Endothelial cell of umbilical vein (primary cell): ENCODE data around the gene CD200R1. TPM values are rescaled to one million over a fixed set of nuclear protein-coding genes. Genes with fewer than 3 reads are reported as not detected.
A peak's percentile ranks its signal among the peaks of the same experiment; 100 is the strongest.

ENCODE experiments used
- BruUV-seq: library from RNA; stranded (reverse); fragments of 400-500 nt; replicated peaks from 2 replicates; lab custom pipeline; 2021; lab: Mats Ljungman, UMichigan
- CTCF ChIA-PET: fragments of 300-600, 350-600 bp; sonication (Branson Sonifier 250); formaldehyde crosslinking; loops from one replicate; lab custom pipeline; 2021; ENCODE audit warnings: antibody characterized with exemption, inconsistent platforms; lab: Charles Lee
- POLR2A ChIA-PET: fragments of 300-600, 350-600 bp; sonication (Branson Sonifier 250); formaldehyde crosslinking; loops from one replicate; lab custom pipeline; 2021; ENCODE audit warnings: antibody characterized with exemption, inconsistent platforms; lab: Charles Lee
- DNase-seq: peaks from one replicate; pipeline ENCODE4 v3.0.0-alpha.2; 2011; ENCODE audit warnings: low read depth, low spot score
- FAIRE-seq: peaks from 2 replicates; lab custom pipeline; 2011; peaks lifted over from hg19 to GRCh38; lab: Jason Lieb, UNC
- H2AFZ ChIP-seq: 2 replicates; pipeline ENCODE4 v1.6.0; 2012; ENCODE audit warnings: low read depth, low read length, control low read depth, inconsistent platforms
- H3K27ac ChIP-seq: 2 replicates; pipeline ENCODE4 v1.5.1; 2011; ENCODE audit warnings: low read depth, mild to moderate bottlenecking, control low read depth, low read length, moderate library complexity; ENCODE audit not compliant: insufficient read depth
- H3K27me3 ChIP-seq, 2 experiments: 2 replicates each; pipeline versions ENCODE4 v1.6.0 to v1.6.1; 2011; ENCODE audit warnings: low read length in 2 of 2, mixed read lengths in 1 of 2; ENCODE audit not compliant: control insufficient read depth in 2 of 2, insufficient read depth in 2 of 2
- H3K36me3 ChIP-seq, 2 experiments: 2 replicates in 1 of 2; 3 replicates in 1 of 2; pipeline ENCODE4 v1.5.1; 2011; ENCODE audit warnings: low read length in 2 of 2, mild to moderate bottlenecking in 1 of 2, moderate library complexity in 1 of 2; ENCODE audit not compliant: control insufficient read depth in 2 of 2, insufficient read depth in 2 of 2; ENCODE audit errors: extremely low read depth in 1 of 2
- H3K4me1 ChIP-seq: 3 replicates; pipeline ENCODE4 v1.5.1; 2011; ENCODE audit warnings: mild to moderate bottlenecking, low read length; ENCODE audit not compliant: control insufficient read depth, insufficient read depth; ENCODE audit errors: extremely low read depth
- H3K4me2 ChIP-seq: 2 replicates; pipeline ENCODE4 v1.6.1; 2011; ENCODE audit warnings: low read length, control low read depth, mixed read lengths; ENCODE audit not compliant: insufficient read depth
- H3K4me3 ChIP-seq, 3 experiments: fragments of 200-600 bp in 1 of 3; sonication (generic), shearing (Covaris generic) in 1 of 3; replicated peaks in 1 of 3; 2 replicates each; pipeline ENCODE4 v1.5.1; 2011 to 2016; ENCODE audit warnings: control low read depth in 3 of 3, low read length in 3 of 3, mild to moderate bottlenecking in 2 of 3, inconsistent platforms in 1 of 3, low read depth in 1 of 3, moderate library complexity in 1 of 3; ENCODE audit not compliant: insufficient read depth in 1 of 3
- H3K79me2 ChIP-seq: 2 replicates; pipeline ENCODE4 v1.6.0; 2012; ENCODE audit warnings: low read length, inconsistent platforms; ENCODE audit not compliant: control insufficient read depth, insufficient read depth
- H3K9ac ChIP-seq: replicated peaks from 2 replicates; pipeline ENCODE3; 2011; ENCODE audit warnings: low read length, control low read depth; ENCODE audit not compliant: insufficient read depth; ENCODE audit errors: extremely low read depth
- H3K9me1 ChIP-seq: replicated peaks from 3 replicates; pipeline ENCODE4 v1.6.0; 2011; ENCODE audit warnings: mild to moderate bottlenecking, low read length; ENCODE audit not compliant: control insufficient read depth, insufficient read depth; ENCODE audit errors: extremely low read depth
- H3K9me3 ChIP-seq: replicated peaks from 2 replicates; pipeline ENCODE4 v1.5.1; 2012; ENCODE audit warnings: low read length, inconsistent platforms; ENCODE audit not compliant: control insufficient read depth, insufficient read depth
- H4K20me1 ChIP-seq: replicated peaks from 2 replicates; pipeline ENCODE3; 2011; ENCODE audit warnings: mild to moderate bottlenecking, low read length; ENCODE audit not compliant: control insufficient read depth, insufficient read depth; ENCODE audit errors: extremely low read depth
- CTCF ChIP-seq, 2 donors: IDR thresholded peaks; 1 replicate in 1 of 2; 2 replicates in 1 of 2; pipeline ENCODE4 v1.5.1; 2011; ENCODE audit warnings: low read length in 2 of 2, mild to moderate bottlenecking in 2 of 2, moderate library complexity in 2 of 2, control low read depth in 1 of 2, inconsistent platforms in 1 of 2, low read depth in 1 of 2; ENCODE audit not compliant: insufficient read depth in 1 of 2; ENCODE audit errors: extremely low read depth in 1 of 2
- EZH2 ChIP-seq: IDR thresholded peaks from 2 replicates; pipeline ENCODE4 v1.6.1; 2012; ENCODE audit warnings: borderline replicate concordance, low read depth, mild to moderate bottlenecking, moderate library complexity, low read length, inconsistent platforms; ENCODE audit not compliant: severe bottlenecking
- FOS ChIP-seq: IDR thresholded peaks from 2 replicates; pipeline ENCODE4 v1.6.1; 2011; ENCODE audit warnings: mild to moderate bottlenecking, low read length, moderate library complexity, borderline replicate concordance; ENCODE audit not compliant: insufficient read depth
- GATA2 ChIP-seq: IDR thresholded peaks from 2 replicates; pipeline ENCODE4 v1.7.0; 2011; ENCODE audit warnings: low read depth, mild to moderate bottlenecking, moderate library complexity, mixed read lengths, low read length; ENCODE audit not compliant: insufficient read length, insufficient read depth
- JUN ChIP-seq: IDR thresholded peaks from 2 replicates; pipeline ENCODE4 v1.6.1; 2011; ENCODE audit warnings: borderline replicate concordance, low read depth; ENCODE audit not compliant: insufficient read length, insufficient read depth
- MYC ChIP-seq: IDR thresholded peaks from one replicate; pipeline ENCODE4 v1.6.1; 2011; ENCODE audit warnings: mild to moderate bottlenecking, low read depth, low read length
- POLR2A ChIP-seq: IDR thresholded peaks from 2 replicates; pipeline ENCODE4 v1.6.1; 2012; ENCODE audit warnings: low read depth, mild to moderate bottlenecking, control low read depth, low read length
- POLR2AphosphoS5 ChIP-seq: IDR thresholded peaks from 2 replicates; pipeline ENCODE4 v1.6.1; 2012; ENCODE audit warnings: low read depth, mild to moderate bottlenecking, control low read depth, low read length, moderate library complexity; ENCODE audit not compliant: insufficient read depth
- dilution Hi-C: fragments of 300-500 bp; cut with MboI; formaldehyde crosslinking; loops from one replicate; pipeline ENCODE4 v1.15.0; 2019; ENCODE audit warnings: low sequenced_read_pairs; ENCODE audit not compliant: extremely low pct_ligation_motif_present
- intact Hi-C: fragments of 100-400 bp; cut with micrococcal nuclease; formaldehyde crosslinking; loops from one replicate; pipeline ENCODE4 v1.10.0; 2022
- polyA plus RNA-seq, 4 experiments: library from polyadenylated mRNA; depleted of rRNA in 3 of 4; stranded (reverse) in 3 of 4; unstranded in 1 of 4; fragments of >200 nt; gene quantifications; 2 replicates each; pipeline versions ENCODE4 v1.2.1 to v1.2.3, GENCODE V29; 2011 to 2012; ENCODE audit warnings: missing spikeins in 1 of 4
- total RNA-seq: library from RNA; stranded (reverse); gene quantifications from 2 replicates; pipeline ENCODE4 v1.2.3, GENCODE V29; 2021
- TF ChIP-seq, protein P1 (sequence below): IDR thresholded peaks from 2 replicates; pipeline ENCODE4 v1.6.1; 2011; ENCODE audit not compliant: insufficient read depth, insufficient read length

The CD200R1 gene
- total and polyA plus RNA-seq, 2 donors (not counting 3 experiments of a cell fraction or from before 2014, with no cell fraction given): not detected

DNA sequence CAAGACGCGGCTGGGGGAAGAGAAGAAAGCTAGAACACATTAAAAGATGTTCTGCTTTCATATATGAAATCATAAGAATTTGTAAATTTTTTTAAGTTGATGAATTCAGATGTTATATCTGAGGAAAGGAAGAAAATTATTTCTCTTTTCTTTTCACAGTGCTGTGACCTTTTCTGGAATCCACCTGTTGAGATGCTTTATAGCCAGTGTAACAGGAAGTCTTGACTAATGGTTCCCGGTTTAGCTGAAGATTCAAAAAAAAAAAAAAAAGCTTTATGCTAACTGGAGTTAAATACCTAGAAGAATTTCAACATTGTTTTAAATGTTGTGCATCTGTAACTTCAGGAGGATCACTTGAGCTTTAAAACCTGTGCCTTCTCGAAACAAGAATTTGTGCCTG is 25.8 kb upstream of the CD200R1 start:
- Histone ChIP-seq H3K27me3 (no peaks in the 10 kb centered on the region), H3K9ac (no peak overlapping the region), H3K27ac (no peak overlapping the region), H3K9me3 (no peaks in the 10 kb centered on the region), H4K20me1 (no peaks in the 10 kb centered on the region), H3K4me2 (no peak overlapping the region), H3K9me1 (no peaks in the 10 kb centered on the region), H3K79me2 (no peaks in the 10 kb centered on the region), H3K36me3 (peaks cover 13 to 22% of the 10 kb centered on the region in 2 experiments), H3K4me3 (no peak overlapping the region), H3K4me1 (peaks cover 7% of the 10 kb centered on the region), H2AFZ (no peak overlapping the region)
- intact Hi-C loops (no loop called here), dilution Hi-C loops (no loop called here)
- ChIA-PET POLR2A (interaction anchor here (0.6 kb wide), 1 partner anchor 319 kb away, joined by 4 read pairs; no protein-coding TSS in a partner anchor), CTCF (interaction anchor here (1.0 to 2.5 kb wide), 9 partner anchors 9 to 419 kb away, joined by 3 to 18 read pairs (median 7); partner anchors contain the start of gene GTPBP8)
- FAIRE-seq: no peak
- TF ChIP-seq JUN (no peak), CTCF (IDR thresholded peaks at IDR 0.05; ENCODE audit: extremely low read depth in 1 of 2, insufficient read depth in 1 of 2, low read depth in 1 of 2, low read length in 2 of 2) (no peak), FOS (no peak), GATA2 (no peak), EZH2 (no peak), POLR2AphosphoS5 (no peak), POLR2A (no peak), MYC (no peak)
- TF ChIP-seq, protein P1, sequence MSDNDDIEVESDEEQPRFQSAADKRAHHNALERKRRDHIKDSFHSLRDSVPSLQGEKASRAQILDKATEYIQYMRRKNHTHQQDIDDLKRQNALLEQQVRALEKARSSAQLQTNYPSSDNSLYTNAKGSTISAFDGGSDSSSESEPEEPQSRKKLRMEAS: no peak
- peak; percentile 37 for DNase-seq
- BruUV-seq: no TSS peak
